ENCODE data around the gene BAIAP2.

DNA sequence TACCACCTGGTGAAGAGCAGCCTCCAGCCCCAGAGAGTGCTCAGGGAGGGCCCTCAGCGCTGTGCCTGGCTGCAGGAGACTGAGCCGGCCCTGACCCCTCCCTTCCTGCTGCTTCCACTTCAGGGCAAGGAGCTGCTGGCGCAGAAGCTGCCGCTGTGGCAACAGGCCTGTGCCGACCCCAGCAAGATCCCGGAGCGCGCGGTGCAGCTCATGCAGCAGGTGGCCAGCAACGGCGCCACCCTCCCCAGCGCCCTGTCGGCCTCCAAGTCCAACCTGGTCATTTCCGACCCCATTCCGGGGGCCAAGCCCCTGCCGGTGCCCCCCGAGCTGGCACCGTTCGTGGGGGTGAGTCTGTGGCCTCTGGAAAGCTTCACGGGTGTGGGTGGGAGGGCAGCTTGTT lies 68.4 kb downstream of the BAIAP2 start:
- TF ChIP-seq, protein P1, sequence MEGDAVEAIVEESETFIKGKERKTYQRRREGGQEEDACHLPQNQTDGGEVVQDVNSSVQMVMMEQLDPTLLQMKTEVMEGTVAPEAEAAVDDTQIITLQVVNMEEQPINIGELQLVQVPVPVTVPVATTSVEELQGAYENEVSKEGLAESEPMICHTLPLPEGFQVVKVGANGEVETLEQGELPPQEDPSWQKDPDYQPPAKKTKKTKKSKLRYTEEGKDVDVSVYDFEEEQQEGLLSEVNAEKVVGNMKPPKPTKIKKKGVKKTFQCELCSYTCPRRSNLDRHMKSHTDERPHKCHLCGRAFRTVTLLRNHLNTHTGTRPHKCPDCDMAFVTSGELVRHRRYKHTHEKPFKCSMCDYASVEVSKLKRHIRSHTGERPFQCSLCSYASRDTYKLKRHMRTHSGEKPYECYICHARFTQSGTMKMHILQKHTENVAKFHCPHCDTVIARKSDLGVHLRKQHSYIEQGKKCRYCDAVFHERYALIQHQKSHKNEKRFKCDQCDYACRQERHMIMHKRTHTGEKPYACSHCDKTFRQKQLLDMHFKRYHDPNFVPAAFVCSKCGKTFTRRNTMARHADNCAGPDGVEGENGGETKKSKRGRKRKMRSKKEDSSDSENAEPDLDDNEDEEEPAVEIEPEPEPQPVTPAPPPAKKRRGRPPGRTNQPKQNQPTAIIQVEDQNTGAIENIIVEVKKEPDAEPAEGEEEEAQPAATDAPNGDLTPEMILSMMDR (conservative IDR thresholded peaks at IDR 0.05), result no peak
- TF ChIP-seq ZFX (IDR thresholded peaks at IDR 0.05), result no peak

All from C4-2B (cell line).